ENCODE data around the gene SMG7.

GRCh38 chr1:183552441-183552840 lies 80.1 kb downstream of the SMG7 start:
- TF ChIP-seq RAD21 (IDR thresholded peaks at IDR 0.05; ENCODE audit: low read length) (no peak), CTCF (conservative IDR thresholded peaks at IDR 0.05; ENCODE audit: low read depth, low read length) (no peak), RFX5 (IDR thresholded peaks at IDR 0.05; ENCODE audit: low read depth, low read length) (no peak), BHLHE40 (IDR thresholded peaks at IDR 0.05; ENCODE audit: low read depth, low read length) (no peak), POLR2A (IDR thresholded peaks at IDR 0.05; ENCODE audit: low read depth, low read length) (no peak), USF2 (IDR thresholded peaks at IDR 0.05; ENCODE audit: low read depth, low read length) (no peak), FOS (IDR thresholded peaks at IDR 0.05; ENCODE audit: low read depth, low read length) (no peak), RCOR1 (IDR thresholded peaks at IDR 0.05; ENCODE audit: insufficient replicate concordance, low read length) (no peak), CEBPB (IDR thresholded peaks at IDR 0.05; ENCODE audit: low read depth, low read length) (no peak), MAFK (IDR thresholded peaks at IDR 0.05; ENCODE audit: low read depth, low read length) (no peak), MXI1 (IDR thresholded peaks at IDR 0.05; ENCODE audit: borderline replicate concordance, low read depth, low read length) (no peak), SMC3 (IDR thresholded peaks at IDR 0.05; ENCODE audit: low read depth, low read length) (no peak)

Measured in IMR-90 (cell line).